GM12801 (cell line): ENCODE data around the gene GRM5.

Source experiments
- CTCF ChIP-seq: IDR thresholded peaks from one replicate; pipeline ENCODE4 v1.5.1; 2011; ENCODE audit warnings: control low read depth; ENCODE audit not compliant: insufficient read length; ENCODE audit errors: extremely low read depth

GRM5 gene

DNA sequence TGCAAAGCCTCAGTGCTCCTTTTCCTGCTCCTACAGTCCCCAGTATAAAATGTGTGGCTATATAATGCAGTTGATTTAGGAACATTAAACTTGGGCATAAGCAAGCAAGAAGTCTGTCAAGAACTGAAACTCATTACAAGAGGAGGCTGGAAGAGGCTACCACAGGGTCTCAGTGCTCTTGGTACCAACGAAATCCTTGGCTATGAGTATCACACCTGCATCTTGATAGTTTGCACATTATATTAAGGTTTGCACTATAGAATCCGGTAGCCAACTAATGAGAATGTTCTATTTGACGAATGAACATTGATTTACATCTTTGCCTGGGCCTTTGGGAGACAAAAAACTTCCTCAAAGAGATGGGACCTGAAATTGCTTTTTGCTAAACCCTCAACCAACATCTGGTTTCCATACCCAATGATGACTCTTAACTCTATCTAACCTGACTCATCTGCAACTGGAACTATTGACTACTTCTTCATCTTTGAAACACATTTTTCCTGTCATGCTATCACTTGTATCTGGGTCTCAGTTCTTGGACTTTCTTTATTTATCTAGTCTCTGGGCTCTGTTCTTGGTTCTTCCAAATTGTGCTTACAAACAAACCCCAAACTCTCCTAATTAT lies 521.0 kb downstream of the GRM5 start:
- no peak for TF ChIP-seq CTCF

- TF ChIP-seq CTCF: peak; percentile 71
Measured at GRCh38 chr11:88543902-88544655, 521.7 kb downstream of the GRM5 start.

DNA sequence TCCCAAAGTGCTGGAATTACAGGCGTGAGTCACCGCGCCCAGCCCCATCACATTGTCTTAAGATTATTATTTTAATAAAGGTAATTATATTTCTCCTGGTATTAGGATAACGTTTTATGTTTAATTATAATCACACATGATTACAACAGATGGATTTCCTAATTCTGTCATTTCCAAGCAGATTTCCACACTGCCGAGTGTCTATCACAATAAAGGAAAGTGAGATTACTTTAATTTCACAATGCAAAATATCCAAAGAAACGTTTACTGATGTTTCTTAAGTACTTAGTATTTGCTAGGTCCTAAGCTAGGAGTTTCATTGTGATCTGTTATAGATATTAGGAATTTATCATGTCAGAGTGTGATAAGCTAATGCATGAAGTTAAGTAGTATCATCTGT lies 524.8 kb downstream of the GRM5 start:
- no peak for TF ChIP-seq CTCF

GRCh38 chr11:88538098-88538497 lies 527.7 kb downstream of the GRM5 start:
- no peak for TF ChIP-seq CTCF

DNA sequence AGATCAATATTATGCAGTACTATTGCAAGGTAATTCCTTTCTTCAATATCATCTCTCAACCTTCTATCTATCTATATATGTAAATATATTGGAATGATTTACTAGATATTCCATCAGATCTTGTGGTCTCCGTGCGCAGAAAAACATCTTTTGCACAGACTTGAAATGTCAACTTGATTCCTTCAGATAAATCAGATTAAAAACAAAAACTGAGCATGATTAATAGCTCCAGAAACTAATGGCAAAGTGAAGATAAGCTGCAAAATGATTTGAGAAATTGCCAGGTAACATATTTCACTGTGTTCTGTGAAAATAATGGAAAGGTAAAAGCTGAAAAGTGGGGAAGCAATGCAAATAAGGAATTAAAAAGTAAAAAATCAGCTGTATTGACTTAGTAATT lies 528.2 kb downstream of the GRM5 start:
- TF ChIP-seq CTCF: no peak

GRCh38 chr11:88536616-88537265 lies 529.0 kb downstream of the GRM5 start:
- TF ChIP-seq CTCF: no peak

DNA sequence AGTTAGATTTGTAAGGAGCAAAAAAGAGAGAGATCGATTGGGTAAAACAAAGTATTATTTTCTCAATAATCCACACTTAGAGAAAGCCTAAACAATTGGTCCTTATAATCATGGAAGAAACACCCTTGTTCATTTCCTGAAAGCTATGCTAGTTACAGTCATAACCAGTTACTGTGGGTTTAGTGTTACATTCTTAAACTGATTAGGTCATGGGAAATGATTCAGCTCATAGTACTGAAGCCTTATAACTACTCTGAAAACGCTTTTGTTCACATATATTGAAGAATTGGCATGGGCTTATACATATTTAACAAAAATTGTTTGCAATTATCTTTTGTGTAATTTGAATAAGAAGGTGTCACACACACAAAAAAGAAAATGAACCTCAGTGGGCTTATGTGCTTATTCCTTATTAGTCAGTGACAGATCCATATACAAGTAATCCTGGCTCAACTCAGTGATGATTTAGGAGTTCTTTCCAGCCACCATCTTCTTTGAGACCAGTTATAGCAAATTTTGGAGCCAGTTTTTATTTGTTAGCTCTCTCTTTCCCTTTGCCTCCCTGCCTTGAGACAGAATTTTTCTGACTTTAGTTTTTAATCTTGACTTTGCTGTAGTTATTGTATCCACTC lies 529.8 kb downstream of the GRM5 start:
- no peak for TF ChIP-seq CTCF
